GM23248 (cell line): Measurements from ENCODE around the gene C1orf21. TPM values are rescaled to one million over a fixed set of nuclear protein-coding genes. Genes with fewer than 3 reads are reported as not detected.

Experiments
- DNase-seq: peaks from one replicate; pipeline ENCODE4 v3.0.0-alpha.2; 2015
- H2AFZ ChIP-seq: fragments of 200-600 bp; sonication (generic); 2 replicates; pipeline ENCODE4 v1.6.1; 2016; ENCODE audit warnings: antibody characterized with exemption
- H3F3A ChIP-seq: fragments of 200-600 bp; sonication (generic); 2 replicates; pipeline ENCODE4 v1.6.1; 2016; ENCODE audit warnings: mild to moderate bottlenecking, antibody characterized with exemption, mixed run types; ENCODE audit not compliant: insufficient read depth
- H3K27ac ChIP-seq: fragments of 200-600 bp; sonication (generic); 2 replicates; pipeline ENCODE4 v1.5.1; 2016; ENCODE audit warnings: mild to moderate bottlenecking
- H3K27me3 ChIP-seq: fragments of 200-600 bp; sonication (generic); replicated peaks from 2 replicates; pipeline ENCODE4 v1.6.1; 2016; ENCODE audit warnings: mild to moderate bottlenecking; ENCODE audit not compliant: insufficient read depth
- H3K36me3 ChIP-seq: fragments of 200-600 bp; sonication (generic); 2 replicates; pipeline ENCODE4 v1.6.1; 2016; ENCODE audit warnings: low read depth, mild to moderate bottlenecking
- H3K4me1 ChIP-seq: fragments of 200-600 bp; sonication (generic); 2 replicates; pipeline ENCODE4 v1.6.1; 2016; ENCODE audit warnings: mild to moderate bottlenecking; ENCODE audit not compliant: insufficient read depth
- H3K4me2 ChIP-seq: fragments of 200-600 bp; sonication (generic); one replicate; pipeline ENCODE4 v1.6.1; 2016; ENCODE audit warnings: mild to moderate bottlenecking; ENCODE audit not compliant: unreplicated experiment
- H3K4me3 ChIP-seq: fragments of 200-600 bp; sonication (generic); 2 replicates; pipeline ENCODE4 v1.5.1; 2016; ENCODE audit warnings: mild to moderate bottlenecking
- H3K79me2 ChIP-seq: fragments of 200-600 bp; sonication (generic); 2 replicates; pipeline ENCODE4 v1.6.1; 2016; ENCODE audit warnings: mild to moderate bottlenecking; ENCODE audit not compliant: insufficient read depth
- H3K9ac ChIP-seq: fragments of 200-600 bp; sonication (generic); 2 replicates; pipeline ENCODE4 v1.6.1; 2016; ENCODE audit warnings: mild to moderate bottlenecking
- H3K9me2 ChIP-seq: fragments of 200-600 bp; sonication (generic); 2 replicates; pipeline ENCODE4 v1.6.1; 2016; ENCODE audit warnings: mixed run types, mild to moderate bottlenecking, moderate library complexity; ENCODE audit not compliant: insufficient read depth
- H3K9me3 ChIP-seq: fragments of 200-600 bp; sonication (generic); one replicate; pipeline ENCODE4 v1.6.1; 2017; ENCODE audit warnings: low read depth
- H4K20me1 ChIP-seq: fragments of 200-600 bp; sonication (generic); 2 replicates; pipeline ENCODE4 v1.6.0; 2016; ENCODE audit not compliant: insufficient read depth
- EZH2 ChIP-seq: fragments of 200-600 bp; sonication (generic); IDR thresholded peaks from 2 replicates; pipeline ENCODE4 v1.6.1; 2018; ENCODE audit warnings: antibody characterized with exemption, mild to moderate bottlenecking; ENCODE audit not compliant: insufficient read depth, poor library complexity, severe bottlenecking
- EZH2phosphoT487 ChIP-seq: fragments of 200-600 bp; sonication (generic); IDR thresholded peaks from 2 replicates; pipeline ENCODE4 v1.6.1; 2018; ENCODE audit warnings: antibody characterized with exemption, moderate library complexity, mild to moderate bottlenecking, low read depth; ENCODE audit not compliant: insufficient read depth
- WGBS, 2 experiments: methylation state at CpG; one replicate each; pipeline ENCODE4 v1.1.6; 2015 to 2017; ENCODE audit warnings: low lambda C conversion rate in 2 of 2, low coverage in 1 of 2; ENCODE audit errors: missing lambda C conversion rate in 2 of 2; 5-methylcytosine and 5-hydroxymethylcytosine counted together
- in situ Hi-C: fragments of 300-500 bp; cut with MboI; formaldehyde crosslinking; loops from 2 replicates; pipeline ENCODE4 v1.15.0; 2020
- polyA plus RNA-seq: library from polyadenylated mRNA; unstranded; fragments of >200 nt; fragmentation: Nextera tagmentation; extraction: Ambion mirVana; gene quantifications from 2 replicates; pipeline ENCODE4 v1.2.1, GENCODE V29; 2016
- total RNA-seq: library from RNA; depleted of rRNA; stranded (reverse); fragments of >200 nt; shearing (Covaris generic); gene quantifications from 2 replicates; pipeline ENCODE4 v1.2.3, GENCODE V29; 2014

The C1orf21 gene
- total and polyA plus RNA-seq, 2 experiments from 2014 or later = 16.7 to 20.0 TPM

GRCh38 chr1:184552446-184552845, 165.6 kb downstream of the C1orf21 start:
- Histone ChIP-seq H3K9me2 (no peaks in the 10 kb centered on the region), H3K79me2 (no peaks in the 10 kb centered on the region), H4K20me1 (no peaks in the 10 kb centered on the region), H3K9me3 (no peaks in the 10 kb centered on the region), H3K4me2 (no peak overlapping the region), H3K36me3 (no peaks in the 10 kb centered on the region), H3K4me1 (no peaks in the 10 kb centered on the region), H3K9ac (no peak overlapping the region), H2AFZ (no peak overlapping the region), H3K27ac (no peak overlapping the region), H3K27me3 (no peaks in the 10 kb centered on the region), H3F3A (no peaks in the 10 kb centered on the region), H3K4me3 (no peak overlapping the region)
- DNase-seq = no peak
- TF ChIP-seq EZH2phosphoT487 (no peak), EZH2 (no peak)
- 94 to 96% methylated on average over 1 of the region's 1 CpG for WGBS, 2 experiments
- in situ Hi-C loops = loop anchor here (10.0 to 25.0 kb wide), 2 partner anchors 308 to 465 kb away; no protein-coding TSS in a partner anchor

- TF ChIP-seq EZH2phosphoT487 (no peak), EZH2 (no peak)
- in situ Hi-C loops = loop anchor here (10.0 to 25.0 kb wide), 2 partner anchors 309 to 467 kb away; no protein-coding TSS in a partner anchor
- Histone ChIP-seq H3K4me1 (no peaks in the 10 kb centered on the region), H3K9me3 (no peaks in the 10 kb centered on the region), H3K27ac (no peak overlapping the region), H3K36me3 (no peaks in the 10 kb centered on the region), H3F3A (no peaks in the 10 kb centered on the region), H3K9me2 (no peaks in the 10 kb centered on the region), H3K4me3 (no peak overlapping the region), H3K79me2 (no peaks in the 10 kb centered on the region), H3K27me3 (no peaks in the 10 kb centered on the region), H3K4me2 (no peak overlapping the region), H3K9ac (no peak overlapping the region), H2AFZ (no peak overlapping the region), H4K20me1 (no peaks in the 10 kb centered on the region)
- DNase-seq = no peak
- 45 to 56% methylated on average over 2 of the region's 2 CpGs for WGBS, 2 experiments
Observed at GRCh38 chr1:184553845-184554244, 167.0 kb downstream of the C1orf21 start.

GRCh38 chr1:184555665-184556641, 169.1 kb downstream of the C1orf21 start:
- 81% methylated on average over 6 to 7 of the region's 7 CpGs for WGBS, 2 experiments
- H3F3A ChIP-seq = no peaks in the 10 kb centered on the region
- H2AFZ ChIP-seq = no peak overlapping the region
- no peaks in the 10 kb centered on the region for H3K27me3 ChIP-seq
- no peak overlapping the region for H3K4me2 ChIP-seq
- in situ Hi-C loops = loop anchor here (10.0 to 25.0 kb wide), 2 partner anchors 311 to 469 kb away; no protein-coding TSS in a partner anchor
- DNase-seq = no peak
- H3K9me3 ChIP-seq = no peaks in the 10 kb centered on the region
- no peaks in the 10 kb centered on the region for H3K36me3 ChIP-seq
- H3K4me1 ChIP-seq = no peaks in the 10 kb centered on the region
- no peaks in the 10 kb centered on the region for H4K20me1 ChIP-seq
- no peak overlapping the region for H3K4me3 ChIP-seq
- no peak overlapping the region for H3K9ac ChIP-seq
- TF ChIP-seq EZH2phosphoT487 (no peak), EZH2 (no peak)
- no peaks in the 10 kb centered on the region for H3K9me2 ChIP-seq
- no peaks in the 10 kb centered on the region for H3K79me2 ChIP-seq
- no peak overlapping the region for H3K27ac ChIP-seq

GRCh38 chr1:184556665-184557064, 169.8 kb downstream of the C1orf21 start:
- no peak overlapping the region for H2AFZ ChIP-seq
- no peaks in the 10 kb centered on the region for H3K36me3 ChIP-seq
- no peaks in the 10 kb centered on the region for H3F3A ChIP-seq
- no peak for DNase-seq
- no peaks in the 10 kb centered on the region for H3K9me3 ChIP-seq
- H3K79me2 ChIP-seq = no peaks in the 10 kb centered on the region
- H3K4me1 ChIP-seq = no peaks in the 10 kb centered on the region
- TF ChIP-seq EZH2phosphoT487 (no peak), EZH2 (no peak)
- no peaks in the 10 kb centered on the region for H3K27me3 ChIP-seq
- H3K27ac ChIP-seq = no peak overlapping the region
- WGBS, 2 experiments = 47 to 70% methylated on average over 2 of the region's 2 CpGs
- H3K4me2 ChIP-seq = no peak overlapping the region
- no peaks in the 10 kb centered on the region for H4K20me1 ChIP-seq
- H3K9me2 ChIP-seq = no peaks in the 10 kb centered on the region
- no peak overlapping the region for H3K4me3 ChIP-seq
- in situ Hi-C loops = loop anchor here (10.0 to 25.0 kb wide), 2 partner anchors 312 to 469 kb away; no protein-coding TSS in a partner anchor
- H3K9ac ChIP-seq = no peak overlapping the region
